Adrenal gland (tissue), 5 donors: Measurements from ENCODE around the gene LMNTD2.

ENCODE experiments used
- CTCF ChIP-seq, 6 experiments: fragments of 450-650 bp in 4 of 6; fragments of 200-600 bp in 2 of 6; sonication (generic) in 1 of 6; IDR thresholded peaks; 1 replicate in 5 of 6; 2 replicates in 1 of 6; pipeline versions ENCODE4 v1.5.1 to v1.8.0; 2016 to 2021; ENCODE audit warnings: antibody characterized with exemption in 6 of 6, mild to moderate bottlenecking in 2 of 6, moderate library complexity in 1 of 6
- POLR2A ChIP-seq, 2 donors: fragments of 450-650 bp; IDR thresholded peaks; one replicate each; pipeline ENCODE4 v1.6.1; 2017; ENCODE audit warnings: antibody characterized with exemption in 2 of 2, mild to moderate bottlenecking in 2 of 2, moderate library complexity in 1 of 2
- donor health status: DM: no; HTN: no; CAD: no.

DNA sequence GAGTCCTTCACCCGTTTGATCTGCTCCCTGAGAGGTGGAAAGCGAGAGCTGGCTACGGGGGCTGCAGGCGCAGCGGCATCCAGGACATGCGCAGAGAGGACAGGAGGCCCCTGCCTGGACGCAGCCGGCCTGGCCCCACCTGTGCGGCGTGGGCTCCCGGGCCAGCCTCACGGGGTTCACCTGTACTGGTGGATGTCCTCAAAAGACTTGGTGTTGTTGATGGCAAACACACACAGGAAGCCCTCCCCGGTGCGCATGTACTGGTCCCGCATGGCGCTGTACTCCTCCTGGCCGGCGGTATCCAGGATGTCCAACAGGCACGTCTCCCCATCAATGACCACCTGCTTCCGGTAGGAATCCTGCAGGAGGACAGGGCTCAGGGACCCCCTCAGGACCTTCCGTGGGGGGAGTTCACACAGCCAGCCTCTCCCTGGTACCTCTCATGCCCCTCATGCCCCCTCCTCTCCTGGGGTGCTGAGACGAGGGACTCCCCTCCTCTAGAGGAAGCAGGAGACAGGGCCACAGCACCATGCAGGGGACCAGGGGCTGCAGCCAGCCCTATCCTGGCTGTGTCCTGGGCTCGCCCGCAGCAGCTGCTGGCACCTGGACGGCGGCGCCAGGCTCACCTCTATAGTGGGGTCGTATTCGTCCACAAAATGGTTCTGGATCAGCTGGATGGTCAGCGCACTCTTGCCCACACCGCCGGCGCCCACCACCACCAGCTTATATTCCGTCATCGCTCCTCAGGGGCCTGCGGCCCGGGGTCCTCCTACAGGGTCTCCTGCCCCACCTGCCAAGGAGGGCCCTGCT, 26.7 kb downstream of the LMNTD2 start:
- TF ChIP-seq POLR2A (IDR thresholded peaks at IDR 0.05) (no peak), CTCF (IDR thresholded peaks at IDR 0.05) (no peak)
